ENCODE data around the gene CSNK1G2.
"Not testable (repeated sequence)": the region's sequence is repeated elsewhere in the genome, so short reads cannot be mapped to it uniquely, and the experiment has no call there.

CSNK1G2 gene

GRCh38 chr19:1986357-1987162 is 45.6 kb downstream of the CSNK1G2 start:
- no peak for DNase-seq
- H3K36me3 ChIP-seq (ENCODE audit: control insufficient read depth in 4 of 4, insufficient read depth in 4 of 4, low read length in 3 of 4): peaks cover 12 to 84% (median 61%) of the 10 kb centered on the region in 4 experiments
- POLR2A ChIA-PET: no interaction called here
- no peak overlapping the region for H3K4me3 ChIP-seq (ENCODE audit: control insufficient read depth in 1 of 7, extremely low read depth in 1 of 7, insufficient read depth in 4 of 7, low read depth in 2 of 7, low read length in 6 of 7)
- H3K4me1 ChIP-seq (ENCODE audit: control extremely low read depth in 1 of 4, control insufficient read depth in 4 of 4, insufficient read depth in 4 of 4, low read length in 3 of 4): no peaks in the 10 kb centered on the region
- 97% methylated on average over 39 of the region's 42 CpGs for WGBS (ENCODE audit: insufficient coverage)
- no peaks in the 10 kb centered on the region for H3K27me3 ChIP-seq (replicated peaks in 2 of 5; ENCODE audit: control insufficient read depth in 4 of 5, insufficient read depth in 5 of 5, low read length in 4 of 5)
- no peak overlapping the region for H3K27ac ChIP-seq (ENCODE audit: insufficient read depth in 1 of 2, low read depth in 1 of 2, low read length in 2 of 2, poor library complexity in 1 of 2, severe bottlenecking in 2 of 2)
- CTCF ChIA-PET: no interaction called here
- no peaks in the 10 kb centered on the region for H3K9me3 ChIP-seq (ENCODE audit: control extremely low read depth in 1 of 5, control insufficient read depth in 4 of 5, insufficient read depth in 2 of 5, low read depth in 1 of 5, low read length in 4 of 5)

GRCh38 chr19:1987197-1988187 is 46.5 kb downstream of the CSNK1G2 start:
- Histone ChIP-seq H3K9me3 (ENCODE audit: control extremely low read depth in 1 of 5, control insufficient read depth in 4 of 5, insufficient read depth in 2 of 5, low read depth in 1 of 5, low read length in 4 of 5) (no peaks in the 10 kb centered on the region), H3K27me3 (replicated peaks in 2 of 5; ENCODE audit: control insufficient read depth in 4 of 5, insufficient read depth in 5 of 5, low read length in 4 of 5) (no peaks in the 10 kb centered on the region), H3K4me1 (ENCODE audit: control extremely low read depth in 1 of 4, control insufficient read depth in 4 of 4, insufficient read depth in 4 of 4, low read length in 3 of 4) (no peaks in the 10 kb centered on the region), H3K36me3 (ENCODE audit: control insufficient read depth in 4 of 4, insufficient read depth in 4 of 4, low read length in 3 of 4) (peaks cover 8 to 76% (median 55%) of the 10 kb centered on the region in 4 experiments), H3K4me3 (ENCODE audit: control insufficient read depth in 1 of 7, extremely low read depth in 1 of 7, insufficient read depth in 4 of 7, low read depth in 2 of 7, low read length in 6 of 7) (no peak overlapping the region), H3K27ac (ENCODE audit: insufficient read depth in 1 of 2, low read depth in 1 of 2, low read length in 2 of 2, poor library complexity in 1 of 2, severe bottlenecking in 2 of 2) (no peak overlapping the region)
- WGBS (ENCODE audit: insufficient coverage): 89% methylated on average over 29 of the region's 42 CpGs
- ChIA-PET POLR2A (no interaction called here), CTCF (no interaction called here)
- no peak for DNase-seq

GRCh38 chr19:1988464-1988863 is 47.5 kb downstream of the CSNK1G2 start:
- H3K9me3 ChIP-seq (ENCODE audit: control extremely low read depth in 1 of 5, control insufficient read depth in 4 of 5, insufficient read depth in 2 of 5, low read depth in 1 of 5, low read length in 4 of 5); H3K27ac ChIP-seq (ENCODE audit: insufficient read depth in 1 of 2, low read depth in 1 of 2, low read length in 2 of 2, poor library complexity in 1 of 2, severe bottlenecking in 2 of 2); H3K4me3 ChIP-seq (ENCODE audit: control insufficient read depth in 1 of 7, extremely low read depth in 1 of 7, insufficient read depth in 4 of 7, low read depth in 2 of 7, low read length in 6 of 7); DNase-seq; H3K27me3 ChIP-seq (replicated peaks in 2 of 5; ENCODE audit: control insufficient read depth in 4 of 5, insufficient read depth in 5 of 5, low read length in 4 of 5); H3K4me1 ChIP-seq (ENCODE audit: control extremely low read depth in 1 of 4, control insufficient read depth in 4 of 4, insufficient read depth in 4 of 4, low read length in 3 of 4): not testable (repeated sequence)
- ChIA-PET POLR2A (interaction anchor here (0.6 to 0.7 kb wide), 2 partner anchors 18 to 85 kb away, joined by 3 read pairs; no protein-coding TSS in a partner anchor), CTCF (interaction anchor here (1.4 kb wide), 1 partner anchor 60 kb away, joined by 4 read pairs; no protein-coding TSS in a partner anchor)
- peaks cover 11 to 80% (median 56%) of the 10 kb centered on the region in 4 experiments for H3K36me3 ChIP-seq (ENCODE audit: control insufficient read depth in 4 of 4, insufficient read depth in 4 of 4, low read length in 3 of 4)
- WGBS (ENCODE audit: insufficient coverage): 97% methylated on average over 9 of the region's 10 CpGs

GRCh38 chr19:1989513-1990229 is 48.7 kb downstream of the CSNK1G2 start:
- POLR2A ChIA-PET: no interaction called here
- no peak overlapping the region for H3K27ac ChIP-seq (ENCODE audit: insufficient read depth in 1 of 2, low read depth in 1 of 2, low read length in 2 of 2, poor library complexity in 1 of 2, severe bottlenecking in 2 of 2)
- no peaks in the 10 kb centered on the region for H3K27me3 ChIP-seq (replicated peaks in 2 of 5; ENCODE audit: control insufficient read depth in 4 of 5, insufficient read depth in 5 of 5, low read length in 4 of 5)
- no peak for DNase-seq
- no peak overlapping the region for H3K4me3 ChIP-seq (ENCODE audit: control insufficient read depth in 1 of 7, extremely low read depth in 1 of 7, insufficient read depth in 4 of 7, low read depth in 2 of 7, low read length in 6 of 7)
- CTCF ChIA-PET: interaction anchor here (0.6 to 2.4 kb wide), 5 partner anchors 7 to 81 kb away, joined by 3 to 10 read pairs (median 3); no protein-coding TSS in a partner anchor
- peaks cover 9 to 74% (median 52%) of the 10 kb centered on the region in 4 experiments for H3K36me3 ChIP-seq (ENCODE audit: control insufficient read depth in 4 of 4, insufficient read depth in 4 of 4, low read length in 3 of 4)
- 95% methylated on average over 36 of the region's 40 CpGs for WGBS (ENCODE audit: insufficient coverage)
- no peaks in the 10 kb centered on the region for H3K9me3 ChIP-seq (ENCODE audit: control extremely low read depth in 1 of 5, control insufficient read depth in 4 of 5, insufficient read depth in 2 of 5, low read depth in 1 of 5, low read length in 4 of 5)
- H3K4me1 ChIP-seq (ENCODE audit: control extremely low read depth in 1 of 4, control insufficient read depth in 4 of 4, insufficient read depth in 4 of 4, low read length in 3 of 4): no peaks in the 10 kb centered on the region

GRCh38 chr19:1990230-1991017 is 49.5 kb downstream of the CSNK1G2 start:
- ChIA-PET CTCF (interaction anchor here (0.6 to 2.4 kb wide), 3 partner anchors 8 to 80 kb away, joined by 3 to 10 read pairs (median 3); no protein-coding TSS in a partner anchor), POLR2A (no interaction called here)
- Histone ChIP-seq H3K9me3 (ENCODE audit: control extremely low read depth in 1 of 5, control insufficient read depth in 4 of 5, insufficient read depth in 2 of 5, low read depth in 1 of 5, low read length in 4 of 5) (no peaks in the 10 kb centered on the region), H3K27ac (ENCODE audit: insufficient read depth in 1 of 2, low read depth in 1 of 2, low read length in 2 of 2, poor library complexity in 1 of 2, severe bottlenecking in 2 of 2) (no peak overlapping the region), H3K36me3 (ENCODE audit: control insufficient read depth in 4 of 4, insufficient read depth in 4 of 4, low read length in 3 of 4) (peaks cover 7 to 67% (median 48%) of the 10 kb centered on the region in 4 experiments), H3K4me1 (ENCODE audit: control extremely low read depth in 1 of 4, control insufficient read depth in 4 of 4, insufficient read depth in 4 of 4, low read length in 3 of 4) (no peaks in the 10 kb centered on the region), H3K4me3 (ENCODE audit: control insufficient read depth in 1 of 7, extremely low read depth in 1 of 7, insufficient read depth in 4 of 7, low read depth in 2 of 7, low read length in 6 of 7) (no peak overlapping the region), H3K27me3 (replicated peaks in 2 of 5; ENCODE audit: control insufficient read depth in 4 of 5, insufficient read depth in 5 of 5, low read length in 4 of 5) (no peaks in the 10 kb centered on the region)
- WGBS (ENCODE audit: insufficient coverage): 97% methylated on average over 34 of the region's 34 CpGs
- DNase-seq: no peak
